Aorta (tissue), 5 donors: Measurements from ENCODE around the gene IDUA. TPM values are rescaled to one million over a fixed set of nuclear protein-coding genes. Genes with fewer than 3 reads are reported as not detected.

Experiments
- ATAC-seq: fragments of 200-7000 bp; cut with Tn5 transposase; one replicate; pipeline ENCODE4 v1.9.1; 2022; ENCODE audit warnings: moderate library complexity; ENCODE audit not compliant: low FRiP score
- DNase-seq, 2 donors: peaks; one replicate each; pipeline ENCODE4 v3.0.0-alpha.2; 2020
- H3K27ac ChIP-seq, 2 donors: one replicate each; pipeline ENCODE4 v1.5.1; 2013; ENCODE audit warnings: low read length in 2 of 2, mild to moderate bottlenecking in 2 of 2, moderate library complexity in 2 of 2, control low read depth in 1 of 2, inconsistent platforms in 1 of 2, low read depth in 1 of 2
- H3K27me3 ChIP-seq, 2 donors: one replicate each; pipeline ENCODE4 v1.6.1; 2013; ENCODE audit warnings: control low read depth in 1 of 2, low read length in 1 of 2, mild to moderate bottlenecking in 1 of 2, moderate library complexity in 1 of 2; ENCODE audit not compliant: insufficient read depth in 2 of 2, control insufficient read depth in 1 of 2
- H3K36me3 ChIP-seq, 2 donors: one replicate each; pipeline ENCODE4 v1.6.1; 2013; ENCODE audit warnings: control low read depth in 1 of 2, low read length in 1 of 2, mild to moderate bottlenecking in 1 of 2; ENCODE audit not compliant: insufficient read depth in 2 of 2, control insufficient read depth in 1 of 2
- H3K4me1 ChIP-seq, 2 donors: one replicate each; pipeline ENCODE4 v1.6.1; 2013; ENCODE audit warnings: low read length in 2 of 2, control low read depth in 1 of 2, mild to moderate bottlenecking in 1 of 2, moderate library complexity in 1 of 2; ENCODE audit not compliant: insufficient read depth in 2 of 2, control insufficient read depth in 1 of 2
- H3K4me3 ChIP-seq, 2 donors: one replicate each; pipeline ENCODE4 v1.5.1; 2013; ENCODE audit warnings: low read length in 2 of 2, control low read depth in 1 of 2, mild to moderate bottlenecking in 1 of 2
- H3K9me3 ChIP-seq: one replicate; pipeline ENCODE4 v1.6.1; 2013; ENCODE audit warnings: mild to moderate bottlenecking, low read length; ENCODE audit not compliant: control insufficient read depth
- WGBS, 2 donors: extraction: QIAGEN DNeasy Blood & Tissue Kit; methylation state at CpG; one replicate each; pipeline ENCODE4 v1.1.7; 2013; 5-methylcytosine and 5-hydroxymethylcytosine counted together
- intact Hi-C, 2 donors: fragments of 100-400 bp; cut with DNase I; formaldehyde crosslinking; loops; one replicate each; pipeline versions ENCODE4 v1.14.2 to v1.15.0; 2022
- polyA plus RNA-seq, 2 donors: library from polyadenylated mRNA; stranded (reverse); fragments of 200-250 nt; gene quantifications; one replicate each; pipeline ENCODE4 v1.2.3, GENCODE V29; 2013
- total RNA-seq, 2 donors: library from RNA; stranded (reverse); fragmentation: NEBNext Ultra II Directional; extraction: Animal tissue kit (Norgen Biotek cat#: 25700); gene quantifications; one replicate each; pipeline ENCODE4 v1.2.1, GENCODE V29; 2021
- donor health status: healthy with polysubstance abuse.
- donor health status: Bipolar disorder and iron deficiency.
- donor health status: DM: no; HTN: no; CAD: no.
- donor health status: DM: no; HTN: no; CAD: no.
- donor health status: DM: yes; HTN: yes; CAD: no.

Gene IDUA
- total and polyA plus RNA-seq, 4 donors = 5.9 to 44.2 (median 35.0) TPM

- peak; percentile 42 to 62 for DNase-seq
- 90 to 92% methylated on average over 33 of the region's 33 CpGs for WGBS, 2 donors
- Histone ChIP-seq H3K4me3 (no peak overlapping the region), H3K9me3 (no peaks in the 10 kb centered on the region), H3K36me3 (no peaks in the 10 kb centered on the region), H3K4me1 (no peaks in the 10 kb centered on the region), H3K27ac (no peak overlapping the region), H3K27me3 (no peaks in the 10 kb centered on the region)
- intact Hi-C loops = no loop called here
- ATAC-seq = no peak
Measured at GRCh38 chr4:955161-955921, 31.5 kb upstream of the IDUA start.

- 83 to 85% methylated on average over 12 of the region's 12 CpGs for WGBS, 2 donors
Measured at GRCh38 chr4:955931-956381, 30.9 kb upstream of the IDUA start.

GRCh38 chr4:956531-957230 lies 30.2 kb upstream of the IDUA start:
- intact Hi-C loops = no loop called here
- Histone ChIP-seq H3K36me3 (no peaks in the 10 kb centered on the region), H3K27ac (no peak overlapping the region), H3K27me3 (no peaks in the 10 kb centered on the region), H3K4me3 (no peak overlapping the region), H3K9me3 (no peaks in the 10 kb centered on the region), H3K4me1 (no peaks in the 10 kb centered on the region)
- no peak for ATAC-seq
- peak; percentile 35 to 69 for DNase-seq
- 83 to 84% methylated on average over 14 of the region's 14 CpGs for WGBS, 2 donors

More at GRCh38 chr4:955931-956381, 30.9 kb upstream of the IDUA start:
- ATAC-seq (no peak), DNase-seq (peak; percentile 45 to 70)
- intact Hi-C loops = no loop called here
- no peaks in the 10 kb centered on the region for H3K9me3 ChIP-seq
- H3K36me3 ChIP-seq = no peaks in the 10 kb centered on the region
- no peak overlapping the region for H3K4me3 ChIP-seq
- no peaks in the 10 kb centered on the region for H3K4me1 ChIP-seq
- no peaks in the 10 kb centered on the region for H3K27me3 ChIP-seq
- no peak overlapping the region for H3K27ac ChIP-seq

- Histone ChIP-seq H3K36me3 (no peaks in the 10 kb centered on the region), H3K4me1 (no peaks in the 10 kb centered on the region), H3K27ac (no peak overlapping the region), H3K27me3 (no peaks in the 10 kb centered on the region), H3K9me3 (no peaks in the 10 kb centered on the region), H3K4me3 (no peak overlapping the region)
- DNase-seq (peak in 1 of 2 donors; percentile 63), ATAC-seq (no peak)
- intact Hi-C loops = no loop called here
- WGBS, 2 donors = 73 to 78% methylated on average over 8 of the region's 8 CpGs
Measured at GRCh38 chr4:957231-957580, 29.6 kb upstream of the IDUA start.

GRCh38 chr4:957581-958313 lies 29.1 kb upstream of the IDUA start:
- WGBS, 2 donors = 90 to 92% methylated on average over 44 to 45 of the region's 45 CpGs
- H3K4me1 ChIP-seq = no peaks in the 10 kb centered on the region
- DNase-seq (peak; percentile 42 to 68), ATAC-seq (no peak)
- no peaks in the 10 kb centered on the region for H3K36me3 ChIP-seq
- intact Hi-C loops = no loop called here
- no peaks in the 10 kb centered on the region for H3K9me3 ChIP-seq
- H3K27ac ChIP-seq = no peak overlapping the region
- no peak overlapping the region for H3K4me3 ChIP-seq
- no peaks in the 10 kb centered on the region for H3K27me3 ChIP-seq

- H3K36me3 ChIP-seq = no peaks in the 10 kb centered on the region
- H3K27me3 ChIP-seq = no peaks in the 10 kb centered on the region
- DNase-seq = peak; percentile 36 to 68
- 88 to 93% methylated on average over 14 to 17 of the region's 17 CpGs for WGBS, 2 donors
- no peak overlapping the region for H3K27ac ChIP-seq
- H3K9me3 ChIP-seq = no peaks in the 10 kb centered on the region
- H3K4me1 ChIP-seq = no peaks in the 10 kb centered on the region
- no peak for ATAC-seq
- intact Hi-C loops = no loop called here
- no peak overlapping the region for H3K4me3 ChIP-seq
Measured at GRCh38 chr4:958314-958665, 28.6 kb upstream of the IDUA start.

GRCh38 chr4:958696-959337 lies 28.0 kb upstream of the IDUA start:
- intact Hi-C loops = no loop called here
- H3K4me3 ChIP-seq = no peak overlapping the region
- H3K36me3 ChIP-seq = no peaks in the 10 kb centered on the region
- peak; percentile 30 to 66 for DNase-seq
- WGBS, 2 donors = 78 to 82% methylated on average over 17 of the region's 17 CpGs
- no peak for ATAC-seq
- H3K9me3 ChIP-seq = no peaks in the 10 kb centered on the region
- H3K27me3 ChIP-seq = no peaks in the 10 kb centered on the region
- no peak overlapping the region for H3K27ac ChIP-seq
- no peaks in the 10 kb centered on the region for H3K4me1 ChIP-seq

GRCh38 chr4:959338-960139 lies 27.3 kb upstream of the IDUA start:
- Histone ChIP-seq H3K9me3 (no peaks in the 10 kb centered on the region), H3K4me1 (no peaks in the 10 kb centered on the region), H3K36me3 (no peaks in the 10 kb centered on the region), H3K4me3 (no peak overlapping the region), H3K27ac (no peak overlapping the region), H3K27me3 (no peaks in the 10 kb centered on the region)
- intact Hi-C loops = no loop called here
- DNase-seq (peak; percentile 40 to 68), ATAC-seq (no peak)
- 83 to 84% methylated on average over 24 of the region's 24 CpGs for WGBS, 2 donors
